ENCODE measurements around the gene TMEM45B. TPM values are rescaled to one million over a fixed set of nuclear protein-coding genes. Genes with fewer than 3 reads are reported as not detected.
A peak's percentile ranks its signal among the peaks of the same experiment; 100 is the strongest.
"Not testable (repeated sequence)": the region's sequence is repeated elsewhere in the genome, so short reads cannot be mapped to it uniquely, and the experiment has no call there.

TMEM45B gene
- not detected in 2 replicates for total RNA-seq (2014; rRNA removed; shearing (Covaris generic))

DNA sequence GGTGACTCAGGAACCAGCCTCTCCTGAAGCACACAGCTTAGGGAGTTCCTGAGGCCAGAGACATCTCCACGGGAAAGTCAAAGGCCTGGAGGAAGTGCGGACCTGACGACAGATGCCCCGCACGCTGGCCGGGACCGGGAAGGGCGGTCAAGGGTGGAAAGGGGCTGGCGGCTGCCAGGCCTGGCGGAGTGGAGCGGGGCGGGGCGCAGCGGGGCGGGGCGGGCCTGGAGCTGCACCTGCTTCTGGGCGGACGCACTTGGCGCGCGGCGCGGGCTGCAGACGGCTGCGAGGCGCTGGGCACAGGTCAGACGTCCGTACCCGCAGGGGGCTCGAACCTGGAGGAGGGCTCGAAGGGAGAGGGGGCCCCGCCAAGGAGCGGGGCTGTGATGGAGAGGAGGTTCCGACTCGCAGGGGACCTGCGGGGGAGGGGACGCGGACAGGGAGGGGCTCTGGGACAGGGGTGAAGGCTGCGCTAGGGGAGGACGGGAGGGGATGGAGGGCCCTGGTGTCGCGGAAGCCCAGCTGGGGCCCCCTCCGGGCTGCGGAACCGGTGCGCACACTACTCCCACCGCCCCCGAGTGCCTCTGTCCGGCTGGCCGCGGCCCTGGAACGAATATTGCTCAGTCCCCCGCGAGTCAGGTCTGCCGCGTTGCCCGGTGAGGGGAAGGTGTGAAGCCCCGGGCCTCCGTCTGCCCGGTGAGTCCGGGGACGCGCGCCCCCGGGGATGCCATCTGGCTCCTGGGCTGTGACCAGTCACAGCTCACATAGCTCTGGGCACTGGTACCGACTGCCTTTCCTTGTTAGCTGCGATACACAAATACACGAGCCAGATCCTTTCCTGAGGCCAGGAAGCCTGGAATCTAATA, at the start of gene TMEM45B:
TMEM45B (plus strand) TSS at position 253 of the 866 bp plus-strand sequence. CDS start 36,635 bp downstream, outside the sequence.
- no peak for DNase-seq (ENCODE audit: low read depth)

DNA sequence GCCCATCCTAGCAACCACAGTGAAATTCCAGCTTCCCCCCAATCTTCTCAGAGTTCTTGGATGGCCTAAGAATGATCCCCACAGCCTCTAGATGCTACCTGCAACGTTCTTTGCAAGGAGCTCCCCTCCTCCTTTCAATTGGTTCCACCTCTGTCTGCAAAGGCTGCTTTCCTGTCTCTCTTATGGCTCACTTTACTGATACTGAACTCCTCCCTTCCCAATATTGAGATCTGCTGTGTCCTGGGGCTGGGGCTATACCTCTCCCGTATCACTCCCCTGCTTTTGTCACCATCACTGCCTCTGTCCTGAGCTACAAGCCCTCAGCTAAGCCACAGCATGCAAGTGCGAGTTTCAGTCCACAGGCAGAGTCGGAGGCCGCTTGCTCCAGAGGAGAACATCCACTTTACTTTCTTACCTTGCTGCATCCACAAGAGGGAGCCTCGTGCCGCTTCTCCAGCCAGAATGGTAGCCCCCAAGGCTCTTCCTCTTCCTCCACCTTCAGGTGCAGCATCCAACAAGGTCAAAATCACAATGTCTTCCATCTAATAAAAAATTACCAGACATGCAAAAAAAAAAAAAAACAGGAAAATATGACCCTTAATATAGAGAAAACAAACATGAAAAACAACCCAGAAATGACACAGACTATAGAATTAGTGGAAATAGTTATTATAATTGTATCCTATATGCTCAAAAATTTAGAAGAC, 48.6 kb upstream of the TMEM45B start:
- DNase-seq (ENCODE audit: low read depth): peak; percentile 22

DNA sequence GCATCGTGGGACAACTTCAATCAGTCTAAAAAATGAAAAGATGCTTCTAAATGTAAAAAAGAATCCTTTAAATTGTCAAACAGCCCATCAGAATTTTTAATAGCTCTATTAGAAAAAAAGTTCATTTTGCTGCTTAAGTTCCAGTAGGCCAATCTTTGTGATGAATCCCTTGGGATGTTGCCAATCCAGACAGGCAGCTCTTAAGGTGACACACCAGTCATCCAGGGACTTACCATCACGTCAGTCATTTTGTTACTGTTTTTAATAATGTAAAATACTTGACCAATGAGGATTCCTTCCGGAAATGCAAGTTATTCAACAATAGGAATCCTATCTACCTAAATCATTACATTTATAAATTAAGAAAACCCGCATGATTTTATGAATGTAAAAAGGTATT, 47.8 kb upstream of the TMEM45B start:
- DNase-seq (ENCODE audit: low read depth): peak; percentile 38

DNA sequence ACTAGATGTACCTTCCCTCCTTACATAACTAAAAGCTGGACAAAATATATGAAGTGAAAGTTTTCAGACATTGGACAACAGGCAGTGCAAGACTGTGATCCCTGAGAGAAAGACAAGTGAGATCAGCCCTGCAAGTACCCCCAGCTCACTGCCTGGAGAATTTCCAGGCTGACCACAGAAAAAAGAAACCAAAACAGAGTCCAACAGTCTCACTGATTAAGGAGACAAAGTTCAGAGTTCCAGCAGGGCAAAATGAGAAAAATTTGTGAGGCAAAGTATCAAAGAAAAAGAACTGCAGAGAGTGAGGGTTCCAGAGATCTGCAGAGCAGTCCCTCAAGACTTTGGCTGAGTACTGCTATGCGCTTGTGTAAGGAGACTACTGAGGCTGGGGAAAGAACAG, 47.3 kb upstream of the TMEM45B start:
- peak; percentile 52 for DNase-seq (ENCODE audit: low read depth)

DNA sequence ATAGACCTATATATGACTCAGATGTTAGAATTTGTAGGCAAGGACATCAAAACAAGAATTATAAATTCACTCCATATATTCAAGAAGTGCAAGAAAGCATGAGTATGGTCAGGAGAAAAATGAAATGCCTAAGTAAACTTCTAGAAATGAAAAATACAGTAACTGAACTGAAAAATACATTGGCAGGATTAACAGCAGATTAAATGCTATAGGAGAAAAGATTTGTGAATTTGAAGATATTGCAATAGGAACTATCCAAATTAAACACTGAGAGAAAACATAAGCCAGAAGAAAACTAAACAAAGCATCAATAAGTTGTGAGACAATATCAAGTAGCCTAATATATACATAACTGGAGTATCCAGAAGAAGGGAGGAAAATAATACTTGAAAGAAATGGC, 46.6 kb upstream of the TMEM45B start:
- DNase-seq (ENCODE audit: low read depth): no peak

DNA sequence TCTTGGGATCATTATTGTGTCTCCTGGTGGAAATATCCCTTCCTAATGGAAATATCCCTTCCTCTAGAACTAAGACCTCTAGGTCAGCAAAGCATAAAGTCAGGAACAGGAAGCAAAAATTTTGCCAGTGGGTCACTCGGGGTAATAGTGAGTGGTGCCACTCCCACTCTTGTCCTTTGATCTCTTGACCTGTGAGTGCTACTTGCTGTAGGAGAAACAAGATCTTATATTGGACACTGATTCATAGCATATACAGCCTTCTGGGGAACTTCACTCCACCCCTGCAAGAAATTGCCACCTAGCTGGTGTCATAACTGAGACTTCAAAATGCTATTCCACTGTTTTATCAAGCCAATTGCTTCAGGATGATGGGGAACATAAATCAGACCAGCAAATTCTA, 44.7 kb upstream of the TMEM45B start:
- no peak for DNase-seq (ENCODE audit: low read depth)

DNA sequence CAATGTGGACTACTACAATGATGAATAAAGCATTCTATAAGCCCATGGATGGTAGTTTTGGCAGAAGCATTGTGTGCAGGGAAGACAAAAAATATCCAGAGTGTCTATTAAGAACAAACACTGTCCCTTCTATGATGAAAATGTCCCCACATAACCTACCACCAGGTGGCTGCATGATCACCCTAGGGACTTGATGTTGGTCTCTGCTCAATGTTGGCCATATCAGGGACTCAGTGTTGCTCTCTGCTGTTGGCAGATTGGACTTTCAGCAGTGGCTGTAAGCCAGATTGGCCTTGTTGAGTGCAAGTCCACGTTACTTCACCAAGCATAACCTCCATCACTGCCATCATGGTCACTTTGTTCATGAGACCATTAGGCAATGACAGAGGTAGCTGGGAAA, 44.2 kb upstream of the TMEM45B start:
- DNase-seq (ENCODE audit: low read depth): not testable (repeated sequence)

DNA sequence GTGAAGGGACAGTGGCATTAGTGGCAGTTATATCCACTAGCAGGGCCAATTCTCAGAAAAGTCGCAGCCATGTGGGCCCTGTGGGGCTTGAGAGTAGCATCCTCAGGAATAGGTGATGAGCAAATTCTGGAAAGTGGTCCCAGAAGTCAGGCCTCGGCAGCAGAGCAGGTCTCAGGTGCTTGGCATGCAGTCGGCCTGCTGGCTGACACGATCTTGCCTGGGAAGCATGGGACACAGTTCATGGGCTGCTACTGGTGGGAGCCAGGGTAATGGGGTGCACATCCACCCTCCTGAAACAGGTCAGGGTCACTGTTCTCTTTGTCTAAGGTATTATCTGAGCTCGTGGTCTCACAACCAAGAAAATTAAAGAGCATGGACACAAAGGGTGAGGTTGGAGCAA, 36.8 kb upstream of the TMEM45B start:
- DNase-seq (ENCODE audit: low read depth): no peak

DNA sequence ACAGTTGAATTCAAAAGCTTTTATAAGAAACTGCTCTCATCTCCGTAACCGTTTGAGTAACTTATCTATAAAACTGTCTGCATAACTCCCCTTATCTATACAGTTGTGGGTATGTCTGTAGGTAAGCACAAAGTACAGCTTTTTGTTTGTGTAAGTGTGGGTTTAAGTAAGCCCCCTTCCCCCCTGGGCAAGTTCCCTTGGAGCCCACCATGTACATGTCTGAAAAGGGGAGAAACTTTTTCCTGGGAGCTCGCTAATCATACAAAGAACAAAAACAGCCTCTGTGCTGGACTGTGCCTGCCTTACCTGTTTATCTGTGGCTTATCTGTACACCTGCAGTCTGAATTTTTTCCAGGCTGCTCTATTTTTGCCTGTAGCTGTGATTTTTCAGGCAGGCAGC, 36.3 kb upstream of the TMEM45B start:
- no peak for DNase-seq (ENCODE audit: low read depth)

DNA sequence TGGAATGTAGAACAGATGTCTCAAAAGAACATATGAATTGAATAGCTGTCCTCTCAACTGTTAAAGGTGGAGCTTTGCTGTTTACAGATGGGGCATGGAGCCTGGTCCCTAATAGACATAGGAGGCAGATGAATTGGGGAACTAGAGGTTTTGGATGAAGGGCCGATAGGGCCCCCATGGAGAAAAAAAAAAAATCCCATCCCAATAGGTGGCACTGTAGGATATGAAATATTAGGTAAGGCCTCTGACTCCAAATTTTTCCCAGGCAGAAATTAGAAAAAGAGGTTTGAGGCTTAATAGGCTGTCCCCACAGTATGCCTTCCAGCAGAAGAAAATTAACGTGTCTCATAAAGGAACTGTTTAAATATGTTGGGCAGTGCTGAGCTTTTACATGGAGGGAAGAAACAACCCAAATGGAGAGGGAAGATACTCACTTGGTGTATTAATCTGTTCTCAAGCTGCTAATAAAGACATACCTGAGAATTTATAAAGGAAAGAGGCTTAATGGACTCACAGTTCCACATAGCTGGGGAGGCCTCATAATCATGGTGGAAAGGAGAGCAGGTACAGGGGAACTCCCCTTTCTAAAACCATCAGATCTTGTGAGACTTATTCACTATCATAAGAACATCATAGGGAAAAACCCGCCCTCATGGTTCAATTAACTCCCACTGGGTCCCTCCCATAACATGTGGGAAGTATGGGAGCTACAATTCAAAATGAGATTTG, 30.1 kb upstream of the TMEM45B start:
- DNase-seq (ENCODE audit: low read depth): peak; percentile 40

DNA sequence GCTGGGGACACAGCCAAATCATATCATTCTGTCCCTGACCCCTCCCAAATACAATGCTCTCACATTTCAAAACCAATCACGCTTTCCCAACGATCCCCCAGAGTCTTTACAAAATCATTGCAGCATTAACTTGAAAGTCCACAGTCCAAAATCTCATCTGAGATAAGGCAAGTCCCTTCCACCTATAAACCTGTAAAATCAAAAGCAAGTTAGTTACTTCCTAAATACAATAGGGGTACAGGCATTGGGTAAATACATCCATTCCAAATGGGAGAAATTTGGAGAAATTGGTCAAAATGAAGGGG, 29.6 kb upstream of the TMEM45B start:
- not testable (repeated sequence) for DNase-seq (ENCODE audit: low read depth)

DNA sequence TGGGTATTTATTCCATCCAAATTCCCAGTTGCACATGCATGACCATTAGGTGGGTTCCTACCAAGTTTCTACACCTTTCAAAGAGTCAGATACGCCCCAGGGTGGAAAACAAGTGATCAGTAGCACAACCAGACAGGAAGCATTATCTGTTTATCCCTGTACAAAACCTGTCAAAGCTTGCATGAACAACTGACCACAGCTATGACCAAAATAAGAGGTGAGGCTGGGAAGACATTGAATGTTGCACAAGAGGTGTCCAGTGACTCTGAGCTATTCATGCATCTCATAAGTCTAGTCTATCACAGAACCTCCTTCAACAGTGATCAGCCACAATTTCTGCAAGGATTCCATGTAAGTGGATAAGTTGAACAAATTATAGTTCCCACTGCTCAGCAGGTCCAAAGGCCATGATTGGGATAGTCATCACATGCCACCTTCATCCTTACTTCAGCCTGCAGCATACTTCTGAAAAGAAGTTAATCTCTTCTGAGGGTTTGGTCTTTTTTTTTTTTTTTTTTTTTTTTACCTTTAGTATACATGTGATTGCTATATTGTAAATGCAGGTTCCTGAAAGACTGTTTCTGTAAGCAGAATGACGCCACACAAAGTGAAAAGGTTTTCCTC, 28.0 kb upstream of the TMEM45B start:
- DNase-seq (ENCODE audit: low read depth): peak; percentile 9

DNA sequence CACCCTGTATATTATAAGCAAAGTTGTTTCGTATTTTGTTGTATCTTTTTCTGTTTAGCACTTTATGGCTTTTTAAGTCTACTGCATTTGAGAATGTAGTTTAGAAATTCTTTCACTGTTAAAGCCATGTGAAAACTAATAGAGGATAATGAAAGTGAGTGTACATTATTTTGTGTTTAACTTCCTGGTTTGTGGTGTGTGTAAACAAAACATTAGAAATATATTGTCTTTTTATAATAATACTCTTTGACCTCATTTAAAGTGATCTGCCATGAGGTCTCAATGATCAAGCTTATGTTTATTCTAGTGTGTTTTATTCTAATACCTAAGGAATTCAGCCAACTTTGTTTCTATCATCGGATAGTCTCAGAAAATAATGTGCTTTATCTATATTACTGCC, 27.4 kb upstream of the TMEM45B start:
- DNase-seq (ENCODE audit: low read depth): no peak

DNA sequence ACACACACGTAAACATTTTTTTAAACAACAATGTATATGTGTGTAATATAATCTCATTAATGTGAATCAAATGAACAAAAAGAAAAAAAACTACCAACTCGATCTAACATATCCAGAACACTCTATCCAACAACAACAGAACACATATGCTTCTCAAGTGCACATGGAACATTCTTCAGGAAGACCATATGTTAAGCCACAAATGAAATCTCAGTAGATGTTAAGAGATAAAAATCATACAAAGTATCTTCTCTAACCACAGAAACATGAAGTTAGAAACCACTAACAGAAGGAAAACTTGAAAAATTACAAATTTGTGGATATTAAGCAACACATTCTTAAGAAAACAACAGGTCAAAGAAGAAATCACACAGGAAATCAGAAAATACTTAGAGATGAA, 25.5 kb upstream of the TMEM45B start:
- no peak for DNase-seq (ENCODE audit: low read depth)

DNA sequence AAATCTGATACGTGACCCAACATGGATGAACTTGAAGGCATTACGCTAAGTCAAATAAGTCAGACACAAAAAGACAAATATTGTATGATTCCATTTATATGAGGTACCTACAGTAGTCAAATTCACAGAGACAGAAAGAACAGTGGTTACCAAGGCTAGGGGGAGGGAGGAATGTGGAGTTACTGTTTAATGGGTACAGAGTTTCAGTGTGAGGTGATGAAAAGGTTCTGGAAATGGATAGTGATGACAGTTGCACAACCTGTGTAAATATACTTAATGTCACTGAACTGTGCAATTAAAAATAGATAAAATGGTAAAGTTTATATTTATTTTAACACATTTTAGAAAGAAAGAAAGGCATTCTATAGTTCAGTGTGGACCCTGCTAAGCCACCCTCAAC, 24.1 kb upstream of the TMEM45B start:
- DNase-seq (ENCODE audit: low read depth): no peak

DNA sequence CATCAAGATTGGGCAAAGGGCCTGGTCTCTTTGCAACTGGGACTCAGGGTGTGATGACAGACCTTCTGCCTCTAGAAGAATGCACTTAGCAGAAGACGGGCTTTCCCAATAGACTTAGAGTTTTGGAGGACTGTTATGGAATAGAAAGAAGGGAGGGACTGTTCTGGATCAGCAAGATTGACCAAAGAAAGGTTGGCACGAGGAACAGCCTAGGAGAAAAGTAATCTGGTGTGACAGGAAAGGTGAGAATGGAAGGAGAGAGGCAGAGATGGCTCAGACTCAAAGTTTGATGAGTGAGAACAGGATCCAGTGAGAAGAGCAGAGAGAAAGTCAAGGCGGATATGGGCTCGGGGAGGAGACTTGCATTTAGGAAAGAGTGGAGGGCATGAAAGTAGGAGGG, 23.0 kb upstream of the TMEM45B start:
- no peak for DNase-seq (ENCODE audit: low read depth)

DNA sequence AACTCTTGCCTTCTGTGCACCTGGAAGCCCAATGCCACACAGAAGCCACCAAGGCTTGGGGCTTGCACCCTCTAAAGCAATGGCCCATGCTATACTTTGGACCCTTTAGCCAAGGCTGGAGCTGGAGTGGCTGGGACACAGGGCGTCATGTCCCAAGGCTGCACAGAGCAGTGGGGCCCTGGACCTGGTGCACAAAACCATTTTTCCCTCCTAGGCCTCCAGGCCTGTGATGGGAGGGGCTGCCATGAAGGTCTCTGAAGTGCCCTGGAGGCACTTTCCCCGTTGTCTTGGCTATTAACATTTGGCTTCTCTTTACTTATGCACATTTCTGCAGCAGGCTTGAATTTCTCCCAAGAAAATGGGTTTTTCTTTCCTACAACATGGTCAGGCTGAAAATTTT, 20.6 kb upstream of the TMEM45B start:
- DNase-seq (ENCODE audit: low read depth): no peak

DNA sequence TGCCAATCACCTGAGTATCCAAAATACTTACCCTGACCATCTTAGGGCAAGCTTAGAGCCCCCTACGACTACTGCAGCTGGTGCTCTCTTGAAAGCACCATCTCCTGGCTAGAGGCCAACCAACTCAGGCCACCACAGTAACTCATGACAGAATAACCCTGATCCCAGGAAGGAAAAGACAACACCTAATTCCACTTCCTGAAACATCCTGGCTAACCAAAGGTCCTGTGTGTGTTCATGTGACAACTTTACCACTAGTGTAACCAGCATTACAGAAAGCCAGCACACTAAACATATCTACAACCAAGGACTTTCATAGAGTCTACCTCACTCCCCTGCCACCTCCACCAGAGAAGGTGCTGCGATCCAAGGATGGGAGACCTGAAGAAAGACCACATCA, 17.4 kb upstream of the TMEM45B start:
- no peak for DNase-seq (ENCODE audit: low read depth)

DNA sequence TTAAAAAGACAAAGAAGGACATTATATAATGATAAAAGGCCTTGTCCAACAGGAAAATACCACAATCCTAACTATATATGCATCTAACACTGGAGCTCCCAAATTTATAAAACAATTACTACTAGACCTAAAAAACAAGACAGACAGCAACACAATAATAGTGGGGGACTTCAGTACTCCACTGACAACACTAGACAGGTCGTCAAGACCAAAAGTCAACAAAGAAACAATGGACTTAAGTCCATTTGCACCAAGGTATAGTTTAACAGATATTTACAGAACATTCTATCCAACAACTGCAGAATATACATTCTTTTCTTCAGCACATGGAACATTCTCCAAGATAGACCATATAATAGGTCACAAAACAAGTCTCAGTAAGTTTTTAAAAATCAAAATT, 15.5 kb upstream of the TMEM45B start:
- not testable (repeated sequence) for DNase-seq (ENCODE audit: low read depth)

DNA sequence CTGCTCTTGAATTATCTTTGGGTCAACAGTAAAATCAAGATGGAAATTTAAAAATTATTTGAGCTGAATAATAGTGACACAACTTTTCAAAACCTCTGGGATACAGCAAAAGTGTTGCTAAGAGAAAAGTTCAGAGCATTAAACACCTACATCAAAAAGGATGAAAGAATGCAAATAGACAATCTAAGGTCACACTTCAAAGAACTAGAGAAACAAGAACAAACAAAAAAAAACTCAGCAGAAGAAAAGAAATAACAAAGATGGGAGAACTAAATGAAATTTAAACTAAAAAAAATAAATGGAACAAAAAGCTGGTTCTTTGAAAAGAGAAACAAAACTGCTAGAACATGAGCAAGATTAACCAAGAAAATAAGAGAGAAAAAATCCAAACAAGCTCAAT, 15.0 kb upstream of the TMEM45B start:
- no peak for DNase-seq (ENCODE audit: low read depth)

DNA sequence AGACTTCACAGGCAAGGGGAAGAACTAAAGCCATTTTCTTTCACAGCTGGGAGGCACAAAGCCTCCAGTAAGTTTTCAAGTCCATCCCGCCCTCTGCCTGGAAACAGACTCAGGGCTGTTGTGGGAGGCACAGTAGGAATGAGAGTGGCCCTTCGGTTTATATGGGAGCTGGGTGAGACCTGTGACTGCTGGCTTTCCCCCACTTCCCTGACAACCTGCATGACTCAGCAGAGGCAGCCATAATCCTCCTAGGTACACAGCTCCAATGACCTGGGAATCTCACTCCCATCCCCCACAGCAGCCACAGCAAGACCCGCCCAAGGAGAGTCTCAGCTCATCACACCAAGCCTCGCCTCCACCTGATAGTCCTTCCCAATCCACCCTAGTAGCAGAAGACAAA, 12.1 kb upstream of the TMEM45B start:
- DNase-seq (ENCODE audit: low read depth): no peak

DNA sequence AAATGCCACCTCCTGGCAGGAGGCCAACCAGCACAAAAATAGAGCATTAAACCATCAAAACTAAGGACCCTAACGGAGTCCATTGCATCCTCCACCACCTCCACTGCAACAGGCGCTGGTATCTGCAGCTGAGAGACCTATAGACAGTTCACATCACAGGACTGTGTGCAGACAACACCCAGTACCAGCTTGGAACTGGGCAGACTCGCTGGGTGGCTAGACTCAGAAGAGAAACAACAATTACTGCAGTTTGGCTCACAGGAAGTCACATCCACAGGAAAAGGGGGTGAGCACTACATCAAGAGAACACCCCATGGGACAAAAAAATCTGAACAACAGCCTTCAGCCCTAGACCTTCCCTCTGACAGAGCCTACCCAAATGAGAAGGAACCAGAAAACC, 11.6 kb upstream of the TMEM45B start:
- no peak for DNase-seq (ENCODE audit: low read depth)
